ENCODE measurements around the gene KBTBD7.

The KBTBD7 gene

GRCh38 chr13:41193919-41194824 is at the start of gene KBTBD7:
Gene KBTBD7 (minus strand): TSS chr13:41194569. CDS start chr13:41194257, 312 bp downstream.
- peak; percentile 87 for DNase-seq

DNA sequence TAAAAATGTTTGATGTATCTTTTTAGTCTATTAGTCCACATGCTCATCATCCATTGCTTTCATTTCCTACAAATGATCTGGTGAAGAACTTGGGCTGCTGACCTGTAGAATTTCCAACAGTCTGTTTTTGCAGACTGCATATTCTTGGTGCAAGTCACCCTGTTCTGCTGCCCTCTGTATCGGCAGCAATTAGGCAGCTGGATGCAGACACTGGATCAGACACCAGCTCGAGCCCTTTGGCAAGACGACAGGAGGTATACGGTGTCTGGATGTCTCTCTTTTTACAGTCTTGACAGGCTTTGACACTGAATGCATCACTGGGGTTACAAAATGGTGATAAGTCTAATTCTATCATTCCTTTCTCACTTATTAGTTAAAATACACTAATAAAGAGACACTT is 47.3 kb upstream of the KBTBD7 start:
- DNase-seq, result no peak

DNA sequence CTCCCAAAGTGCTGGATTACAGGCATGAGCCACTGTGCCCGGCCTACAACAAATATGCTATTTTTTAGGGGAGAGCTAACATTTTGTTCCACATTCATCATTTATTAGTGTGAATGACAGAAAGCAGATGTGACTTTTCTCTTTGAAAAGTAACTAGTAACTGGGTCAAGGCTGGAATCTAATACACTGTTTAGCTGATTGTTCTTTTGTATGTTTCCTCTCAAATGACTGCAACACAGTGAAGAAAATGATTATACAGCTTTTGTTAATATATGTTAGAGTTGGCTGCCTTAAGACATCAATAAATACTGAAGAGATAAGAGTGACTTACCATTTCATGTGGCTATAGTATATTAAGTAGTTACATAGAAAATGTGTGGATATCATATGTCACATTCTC is 42.0 kb upstream of the KBTBD7 start:
- no peak for DNase-seq

- no peak for DNase-seq
These were observed 38.5 kb upstream of the KBTBD7 start for GRCh38 chr13:41232578-41233480.

GRCh38 chr13:41231786-41232185 is 37.4 kb upstream of the KBTBD7 start:
- DNase-seq, result no peak

DNA sequence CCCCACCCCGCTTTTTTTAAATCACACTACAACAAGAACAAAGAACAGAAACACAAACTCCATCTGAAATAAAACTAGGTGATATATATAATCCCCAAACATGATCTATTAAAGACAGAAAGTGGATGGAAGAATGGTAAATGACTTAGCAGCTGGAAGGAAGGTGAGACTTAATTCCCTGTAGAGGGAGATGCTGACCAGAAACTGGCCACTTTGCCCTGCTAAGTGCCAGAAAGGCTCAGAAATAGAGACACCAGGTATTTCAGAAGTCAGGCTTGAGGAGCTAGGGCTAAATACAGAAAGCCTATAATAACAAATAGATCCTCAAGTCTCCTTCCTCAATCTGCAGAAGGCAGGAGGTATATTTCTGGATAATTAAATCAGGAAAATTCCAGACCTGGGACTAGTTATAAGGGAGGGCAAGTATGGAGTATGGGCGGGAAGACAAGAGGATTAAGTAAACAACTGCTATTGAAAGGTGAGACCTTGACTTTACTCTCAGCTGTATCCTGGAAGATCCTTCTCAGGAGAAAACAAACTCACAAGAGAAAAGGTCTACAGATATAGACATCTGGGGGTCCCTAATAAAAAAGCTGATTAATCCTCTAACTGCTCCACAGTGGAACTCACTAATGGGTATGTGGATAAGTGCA is 36.8 kb upstream of the KBTBD7 start:
- DNase-seq, result no peak

GRCh38 chr13:41229356-41229755 is 35.0 kb upstream of the KBTBD7 start:
- no peak for DNase-seq

DNA sequence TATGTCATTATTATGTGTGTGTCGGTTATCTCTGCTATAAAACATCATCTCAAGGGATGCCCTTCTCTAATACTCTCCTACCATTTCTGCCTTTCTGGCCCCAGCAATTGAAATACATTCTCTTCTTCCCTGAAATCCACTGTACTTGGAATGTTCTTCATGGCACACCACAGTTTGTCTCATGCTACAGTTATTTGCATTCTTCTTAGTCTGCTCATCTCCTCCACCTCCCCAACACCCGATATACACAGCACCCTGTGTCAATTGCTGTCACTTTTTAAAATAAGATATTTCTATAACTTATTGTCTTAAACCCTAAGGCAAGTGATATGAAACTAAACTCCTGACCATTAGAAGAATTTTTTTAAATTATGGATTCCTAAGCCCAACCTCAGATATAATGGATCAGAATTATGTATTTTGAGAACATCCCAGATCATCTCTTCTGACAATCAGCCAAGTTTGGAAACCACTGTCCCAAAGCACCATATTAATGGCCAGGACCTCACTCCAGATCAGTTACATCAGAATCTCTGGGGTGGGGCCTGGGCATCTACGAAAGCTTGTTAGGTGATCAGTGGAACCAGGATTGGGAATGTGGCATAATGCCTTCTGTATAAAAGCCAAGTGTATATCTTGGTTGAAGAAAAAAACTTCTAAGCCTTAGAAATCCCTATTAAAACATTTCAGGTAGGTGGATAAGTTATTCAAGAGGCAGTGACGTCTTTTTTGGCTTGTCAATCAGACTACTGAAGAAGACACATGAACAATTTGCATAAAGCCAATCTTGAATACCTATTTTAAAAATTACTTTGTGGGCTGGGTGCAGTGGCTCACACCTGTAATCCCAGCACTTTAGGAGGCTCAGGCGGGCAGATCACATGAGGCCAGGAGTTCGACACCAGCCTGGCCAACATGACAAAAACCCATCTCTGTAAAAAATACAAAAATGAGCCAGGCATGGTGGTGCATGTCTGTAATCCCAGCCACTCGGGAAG is 30.0 kb upstream of the KBTBD7 start:
- DNase-seq, result no peak

- peak; percentile 46 for DNase-seq
These were observed 28.0 kb upstream of the KBTBD7 start for GRCh38 chr13:41222259-41222852.

- no peak for DNase-seq
These were observed 26.0 kb upstream of the KBTBD7 start for GRCh38 chr13:41220401-41220800.

DNA sequence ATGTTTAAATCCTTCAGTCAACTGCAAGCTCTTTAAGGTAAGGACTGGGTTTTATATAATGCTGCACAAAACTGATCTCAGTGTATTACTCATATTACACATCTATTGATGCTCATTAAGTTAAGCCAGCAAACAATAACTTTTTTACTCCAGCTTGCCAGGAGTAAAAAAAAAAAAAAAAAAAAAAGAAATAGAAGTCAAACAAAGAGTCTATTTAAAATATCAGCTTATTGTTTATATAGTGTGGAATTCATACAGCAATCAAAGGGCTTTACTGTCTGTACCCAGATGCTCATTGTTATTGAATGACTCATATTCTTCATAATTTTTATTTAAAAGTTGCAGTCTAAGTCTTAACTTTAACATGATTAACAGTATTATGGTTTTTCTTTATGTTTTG is 21.8 kb upstream of the KBTBD7 start:
- no peak for DNase-seq

DNA sequence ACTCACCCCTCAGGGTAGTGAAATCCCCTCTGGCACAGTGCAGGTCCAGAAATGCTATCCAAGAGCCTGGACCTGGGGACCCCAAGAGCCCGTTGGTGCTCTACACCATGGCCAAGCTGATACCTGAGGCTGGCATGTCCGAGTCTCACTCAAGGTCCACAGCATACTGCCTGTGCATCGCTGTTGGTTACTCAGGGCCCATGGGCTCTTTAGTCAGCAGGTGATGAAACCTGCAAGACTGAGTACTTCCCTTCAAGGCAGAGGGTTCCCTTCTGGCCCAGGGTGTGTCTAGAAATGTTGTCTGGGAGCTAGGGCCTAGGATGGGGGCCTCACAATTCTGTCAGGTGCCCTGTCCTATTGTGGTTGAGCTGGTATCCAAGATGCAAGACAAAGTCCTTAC is 19.6 kb upstream of the KBTBD7 start:
- DNase-seq, result no peak

DNA sequence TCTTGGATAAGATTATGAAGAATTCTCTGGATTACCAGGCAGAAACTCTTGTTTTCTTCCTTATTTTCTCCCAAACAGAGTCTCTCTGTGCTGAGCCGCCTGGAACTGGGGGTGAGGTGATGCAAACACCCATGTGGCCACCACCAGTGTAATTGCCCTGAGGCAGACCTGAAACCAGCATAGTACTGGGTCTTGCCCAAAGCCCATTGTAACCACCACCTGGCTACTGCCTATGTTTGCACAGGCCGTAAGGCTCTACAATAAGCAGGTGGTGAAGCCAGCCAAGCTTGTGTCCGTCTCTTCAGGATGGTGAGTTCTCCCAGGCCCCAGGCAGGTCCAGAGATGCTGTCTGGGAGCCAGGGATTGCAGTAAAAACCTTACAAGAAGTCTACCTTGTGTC is 18.9 kb upstream of the KBTBD7 start:
- no peak for DNase-seq

DNA sequence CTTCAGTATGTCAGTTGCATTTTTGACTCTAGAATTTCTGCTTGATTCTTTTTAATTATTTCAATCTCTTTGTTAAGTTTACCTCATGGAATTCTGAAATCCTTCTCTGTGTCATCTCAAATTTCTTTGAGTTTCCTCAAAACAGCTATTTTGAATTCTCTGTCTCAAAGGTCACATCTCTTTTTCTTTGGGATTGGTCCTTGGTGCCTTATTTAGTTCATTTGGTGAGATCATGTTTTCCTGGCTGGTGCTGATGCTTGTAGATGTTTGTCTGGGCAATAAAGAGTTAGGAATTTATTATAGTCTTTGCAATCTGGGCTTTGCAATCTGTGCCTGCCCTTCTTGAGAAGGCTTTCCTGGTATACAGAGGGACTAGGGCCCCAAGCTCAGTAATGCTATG is 18.5 kb upstream of the KBTBD7 start:
- no peak for DNase-seq

GRCh38 chr13:41211062-41211461 is 16.7 kb upstream of the KBTBD7 start:
- DNase-seq, result no peak

DNA sequence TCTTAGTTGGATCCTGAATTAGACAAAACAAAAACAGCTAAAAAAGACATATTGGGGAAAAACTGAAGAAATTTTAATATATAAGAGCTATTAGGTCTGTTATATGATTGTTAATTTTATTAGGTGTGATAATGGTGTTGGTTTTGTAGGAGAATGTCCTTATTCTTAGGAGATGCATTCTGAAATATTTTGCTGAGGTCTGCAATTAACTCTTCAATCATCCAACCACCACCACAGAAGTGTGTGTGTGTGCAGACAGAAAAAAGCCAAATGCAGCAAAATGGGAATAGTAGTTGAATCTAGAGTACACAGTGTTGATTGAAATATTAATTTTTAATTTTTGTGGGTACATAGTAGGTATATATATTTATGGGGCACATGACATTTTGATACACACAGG is 12.1 kb upstream of the KBTBD7 start:
- DNase-seq, result no peak

DNA sequence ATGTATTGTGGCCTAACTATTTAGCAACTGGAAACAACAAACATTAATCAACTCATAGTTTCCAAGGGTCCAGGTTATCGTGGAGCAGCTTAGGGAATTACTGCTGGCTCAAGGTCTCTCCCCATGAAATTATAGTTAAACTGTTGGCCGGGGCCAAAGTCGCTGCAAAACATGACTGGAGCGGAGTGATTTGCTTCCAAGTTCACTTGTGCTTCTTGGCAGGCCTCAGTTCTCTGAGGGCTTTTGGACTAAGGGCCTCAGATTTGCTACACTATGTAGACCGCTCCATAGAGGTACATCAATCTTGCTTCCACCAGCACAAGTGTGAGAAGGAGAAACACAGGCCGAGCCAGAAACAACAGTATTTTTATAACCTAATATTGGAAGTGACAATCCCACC is 9.4 kb upstream of the KBTBD7 start:
- DNase-seq, result no peak

GRCh38 chr13:41200126-41200525 is 5.8 kb upstream of the KBTBD7 start:
- no peak for DNase-seq

- no peak for DNase-seq
These were observed 5.2 kb upstream of the KBTBD7 start for GRCh38 chr13:41199526-41199925.

DNA sequence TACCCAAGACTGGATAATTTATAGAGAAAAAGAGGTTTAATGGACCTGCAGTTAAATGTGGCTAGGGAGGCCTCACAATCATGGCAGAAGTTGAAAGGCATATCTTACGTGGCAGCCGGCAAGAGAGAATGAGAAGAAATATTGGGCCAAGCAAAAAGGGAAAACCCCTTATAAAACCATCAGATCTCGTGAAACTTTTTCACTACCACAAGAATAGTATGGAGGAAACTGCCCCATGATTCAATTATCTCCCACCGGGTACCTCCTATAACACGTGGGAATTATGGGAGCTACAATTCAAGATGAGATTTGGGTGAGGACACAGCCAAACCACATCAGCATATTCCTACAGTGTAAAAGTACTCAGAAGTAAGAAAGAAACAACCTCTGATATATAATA is 4.7 kb upstream of the KBTBD7 start:
- no peak for DNase-seq

DNA sequence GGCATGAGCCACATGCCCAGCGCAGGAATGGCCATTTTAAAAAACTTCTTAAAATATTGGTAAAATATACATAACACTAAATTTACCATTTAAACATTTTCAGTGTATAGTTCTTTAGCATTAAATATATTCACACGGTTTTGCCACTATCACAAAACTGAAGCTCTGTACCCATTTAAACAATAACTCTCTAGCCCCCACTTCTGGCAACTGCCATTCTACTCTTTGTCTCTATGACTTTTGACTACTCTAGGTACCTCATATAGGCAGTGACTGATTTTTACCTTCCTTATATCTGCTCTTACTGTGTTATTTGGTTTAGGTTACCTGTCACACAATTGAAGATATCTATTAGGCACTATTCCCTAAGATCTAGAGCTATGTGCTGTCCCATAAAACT is 2.3 kb upstream of the KBTBD7 start:
- no peak for DNase-seq

DNA sequence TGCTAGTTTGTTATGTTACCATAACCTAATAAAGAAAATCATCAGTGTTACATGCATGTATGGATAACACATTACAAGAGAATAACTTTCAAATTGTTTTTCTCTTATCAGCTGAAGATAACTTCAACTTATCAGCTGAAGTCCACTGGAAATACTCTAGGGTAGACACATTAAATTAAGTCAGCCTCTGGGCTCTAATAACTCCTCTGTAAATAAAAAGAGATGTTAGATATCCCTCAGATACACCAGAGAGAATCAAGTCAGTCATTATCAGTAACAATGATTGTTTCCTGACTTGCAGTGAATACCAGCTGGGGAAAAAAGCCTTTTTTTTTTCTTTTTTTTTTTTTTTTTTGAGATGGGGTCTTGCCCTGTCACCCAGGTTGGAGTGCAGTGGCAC is 1.6 kb upstream of the KBTBD7 start:
- no peak for DNase-seq

All from NCI-H1694 (cell line).